ENCODE measurements around the gene BAZ2B.

- no peak for TF ChIP-seq EZH2 (IDR thresholded peaks at IDR 0.05; ENCODE audit: borderline replicate concordance, low read depth, low read length, severe bottlenecking)
- peak; percentile 26 for TF ChIP-seq CTCF (IDR thresholded peaks at IDR 0.05; ENCODE audit: borderline replicate concordance, extremely low read depth, low read length, poor library complexity, severe bottlenecking)
These were observed 329.5 kb downstream of the BAZ2B start for GRCh38 chr2:159286709-159287441.
